Activated naive CD4-positive, alpha-beta T cell treated with anti-CD3 and anti-CD28 coated beads, Interleukin-2, amount 50 U/mL, for 72 hours (primary cell): ENCODE data around the gene ACKR4. TPM values are rescaled to one million over a fixed set of nuclear protein-coding genes. Genes with fewer than 3 reads are reported as not detected.
"Not testable (repeated sequence)": the region's sequence is repeated elsewhere in the genome, so short reads cannot be mapped to it uniquely, and the experiment has no call there.

Experiments used
- ATAC-seq, 2 donors: fragments of 150-1000 bp; cut with Tn5 transposase; 2 replicates each; pipeline ENCODE4 v1.10.0; 2021; ENCODE audit warnings: mild to moderate bottlenecking in 2 of 2, moderate library complexity in 2 of 2
- DNase-seq, 2 donors: peaks; one replicate each; pipeline ENCODE4 v3.0.0; 2021 to 2022; ENCODE audit warnings: low spot score in 2 of 2
- H3K27ac Mint-ChIP-seq, 2 donors: one replicate each; pipeline ENCODE4 v1.8.0; 2022; ENCODE audit warnings: mild to moderate bottlenecking in 2 of 2, mixed read lengths in 2 of 2
- H3K36me3 Mint-ChIP-seq, 2 donors: one replicate each; pipeline ENCODE4 v1.8.0; 2022; ENCODE audit warnings: mixed read lengths in 2 of 2
- H3K9me3 Mint-ChIP-seq, 2 donors: one replicate each; pipeline ENCODE4 v1.8.0; 2022; ENCODE audit warnings: mixed read lengths in 2 of 2
- total RNA-seq, 2 donors: library from RNA; stranded (reverse); gene quantifications; one replicate each; pipeline ENCODE4 v1.2.3, GENCODE V29; 2022

ACKR4 gene
- total RNA-seq, result 1 to 10 TPM in 1 of 2 donors, under 1 TPM in 1; 0.51 to 1.2 TPM

DNA sequence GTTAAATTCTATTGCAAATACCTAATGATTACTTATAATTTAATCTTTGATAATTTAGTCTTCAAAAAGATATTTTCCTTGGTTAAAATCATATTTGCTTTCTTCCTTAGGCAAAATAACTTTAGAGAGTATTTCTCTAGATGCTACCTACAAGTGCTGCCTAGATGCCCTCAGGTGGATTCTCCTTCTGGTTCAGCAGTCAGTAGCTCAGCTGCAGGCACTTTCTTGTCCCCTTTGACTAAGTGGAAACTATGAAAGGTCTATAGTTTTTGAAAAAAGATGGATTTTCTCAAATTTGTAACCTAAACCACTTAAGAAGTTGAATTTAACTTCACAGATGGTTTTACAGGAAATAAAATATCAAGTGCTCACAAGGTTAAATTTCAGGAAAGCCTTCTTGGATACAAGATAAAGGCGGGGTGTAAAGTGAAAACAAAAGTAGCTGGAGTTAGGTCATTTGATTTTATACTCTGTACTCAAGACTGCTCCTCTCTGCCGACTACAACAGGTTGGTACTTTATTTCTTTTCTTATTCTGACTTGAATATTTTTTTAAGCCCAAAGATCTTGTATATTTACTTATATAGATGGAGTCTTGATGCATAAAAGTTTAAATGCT lies at the start of gene ACKR4:
ACKR4 (plus strand) TSS at position 455 of the 618 bp plus-strand sequence. CDS start 3,128 bp downstream, outside the sequence.
- peak in 1 of 2 donors; percentile 40 for ATAC-seq
- DNase-seq, result no peak
- Mint-ChIP-seq H3K9me3 (no peaks in the 10 kb centered on the region), H3K27ac (no peak within 1 kb of the TSS), H3K36me3 (peaks cover 13 to 17% of the 10 kb centered on the region in 2 donors)

DNA sequence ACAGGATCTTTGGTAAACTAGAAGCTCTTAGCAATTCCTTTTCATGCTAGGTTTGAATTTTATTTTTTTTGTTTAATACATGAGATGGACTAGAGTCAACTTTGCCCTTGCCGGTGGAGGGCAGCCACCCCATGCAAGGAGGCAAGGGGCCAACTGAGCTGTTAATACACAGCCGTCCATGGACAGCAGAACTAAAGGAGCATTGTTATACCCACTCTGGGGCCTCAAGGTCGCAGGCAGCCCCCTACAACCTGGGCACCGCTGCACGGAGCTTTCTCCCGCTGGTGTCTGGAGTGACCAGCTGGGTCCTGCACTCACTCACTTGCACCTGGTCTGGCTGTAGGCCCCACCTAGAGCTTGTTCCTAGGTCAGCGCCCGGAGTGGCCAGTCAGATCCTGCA lies 47.9 kb upstream of the ACKR4 start:
- peak; percentile 0 to 3 for ATAC-seq
- Mint-ChIP-seq H3K27ac (peak overlapping the region in 1 of 2 donors; percentile 89), H3K9me3 (peaks cover 7 to 9% of the 10 kb centered on the region in 2 donors), H3K36me3 (peaks cover 9 to 16% of the 10 kb centered on the region in 2 donors)
- DNase-seq, result no peak

DNA sequence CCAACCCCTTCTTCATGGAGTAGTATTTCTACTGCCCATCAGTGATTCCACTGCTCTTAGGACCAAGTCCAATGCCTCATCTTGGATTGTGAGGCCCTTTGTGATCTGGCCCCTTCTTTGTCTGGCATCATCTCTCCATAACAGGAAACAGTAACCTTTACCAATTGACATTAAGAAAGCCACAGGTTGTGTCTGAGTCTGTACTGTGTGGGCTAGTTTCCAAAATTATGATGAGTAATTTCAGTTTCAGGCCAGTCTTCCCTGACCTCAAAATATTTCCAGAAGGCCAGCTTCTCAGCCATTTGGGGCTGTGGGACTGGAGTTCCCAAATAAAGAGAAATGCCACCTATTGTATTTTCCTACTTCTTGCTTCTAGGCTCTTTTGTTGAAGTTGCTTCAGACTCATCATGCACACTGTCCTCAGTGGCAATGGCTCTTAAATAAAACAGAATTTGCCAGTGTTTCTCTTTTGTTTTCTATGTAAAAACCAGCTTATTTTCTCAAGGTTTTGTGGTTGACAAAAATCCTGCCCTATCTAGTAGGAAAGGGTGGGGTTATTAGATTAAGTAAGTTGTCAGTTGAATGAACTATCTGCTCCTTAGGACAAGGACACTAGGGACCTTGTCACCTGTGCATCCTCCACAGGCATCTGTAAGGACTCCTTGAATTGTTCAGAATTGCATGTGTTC lies 47.0 kb upstream of the ACKR4 start:
- DNase-seq, result no peak
- H3K36me3 Mint-ChIP-seq, result peaks cover 9 to 10% of the 10 kb centered on the region in 2 donors

DNA sequence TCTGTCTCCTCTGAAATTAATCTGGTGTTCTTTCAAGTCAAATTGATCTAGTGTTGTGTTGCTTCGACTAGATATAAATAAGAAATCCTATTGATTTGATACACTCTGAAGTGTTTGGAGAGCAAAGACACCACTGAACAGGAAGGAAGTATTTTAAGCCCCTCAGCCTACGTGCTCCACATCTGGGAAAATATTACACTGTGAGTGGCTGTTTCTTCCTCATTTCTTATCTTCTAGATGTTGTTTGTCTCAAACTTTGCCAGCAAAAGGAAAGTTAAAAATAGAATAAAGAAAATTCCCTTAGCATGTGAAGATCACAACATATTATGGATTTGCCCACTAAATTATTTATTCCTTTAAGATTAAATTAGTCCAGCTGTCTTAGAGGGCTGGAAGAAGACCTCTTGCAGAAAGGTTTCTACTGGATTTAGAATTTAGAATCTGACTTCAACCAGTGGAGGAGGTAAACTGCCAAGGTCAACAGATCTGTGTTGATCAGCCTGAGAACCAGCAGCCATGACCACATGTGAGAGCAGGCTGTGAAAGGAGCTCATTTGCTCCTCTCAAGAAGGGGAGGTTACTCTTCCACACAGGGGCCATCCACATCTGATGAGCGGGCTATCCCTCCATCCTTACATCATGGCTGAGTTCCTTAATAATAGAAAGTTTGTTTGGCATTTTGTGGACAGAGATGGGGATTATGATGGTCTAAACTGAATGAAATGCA lies 46.3 kb upstream of the ACKR4 start:
- H3K27ac Mint-ChIP-seq, result peak overlapping the region; percentile 68 to 89
- H3K36me3 Mint-ChIP-seq, result peaks cover 9 to 10% of the 10 kb centered on the region in 2 donors
- ATAC-seq, result no peak
- H3K9me3 Mint-ChIP-seq, result peaks cover 5 to 7% of the 10 kb centered on the region in 2 donors
- DNase-seq, result no peak

More for the DNA sequence above, 47.0 kb upstream of the ACKR4 start:
- peak; percentile 84 to 96 for ATAC-seq
- H3K27ac Mint-ChIP-seq, result peak overlapping the region; percentile 15 to 89
- H3K9me3 Mint-ChIP-seq, result peaks cover 7 to 9% of the 10 kb centered on the region in 2 donors

DNA sequence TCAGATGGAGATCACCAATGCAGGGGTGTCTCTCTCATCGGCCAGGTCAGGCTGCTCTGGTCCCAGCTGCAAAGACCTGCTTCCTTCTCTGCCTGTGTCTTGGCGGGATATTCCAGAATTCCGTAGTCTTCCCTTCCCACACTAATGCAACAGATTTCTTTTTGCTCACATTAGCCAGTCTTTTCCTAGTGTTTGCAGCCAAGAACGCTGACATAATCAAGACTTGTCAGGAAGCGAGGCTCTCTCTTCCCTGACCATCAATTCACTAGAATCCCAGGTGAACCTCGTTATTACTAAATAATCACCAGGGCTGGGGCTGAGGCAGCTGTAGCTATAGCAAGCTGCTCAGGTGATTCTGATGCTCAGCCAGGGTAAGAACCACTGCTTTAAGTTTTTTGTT lies 43.2 kb upstream of the ACKR4 start:
- no peak for ATAC-seq
- H3K36me3 Mint-ChIP-seq, result peaks cover 5 to 6% of the 10 kb centered on the region in 2 donors
- DNase-seq, result no peak
- H3K27ac Mint-ChIP-seq, result no peak overlapping the region
- H3K9me3 Mint-ChIP-seq, result peaks cover 4 to 5% of the 10 kb centered on the region in 2 donors

DNA sequence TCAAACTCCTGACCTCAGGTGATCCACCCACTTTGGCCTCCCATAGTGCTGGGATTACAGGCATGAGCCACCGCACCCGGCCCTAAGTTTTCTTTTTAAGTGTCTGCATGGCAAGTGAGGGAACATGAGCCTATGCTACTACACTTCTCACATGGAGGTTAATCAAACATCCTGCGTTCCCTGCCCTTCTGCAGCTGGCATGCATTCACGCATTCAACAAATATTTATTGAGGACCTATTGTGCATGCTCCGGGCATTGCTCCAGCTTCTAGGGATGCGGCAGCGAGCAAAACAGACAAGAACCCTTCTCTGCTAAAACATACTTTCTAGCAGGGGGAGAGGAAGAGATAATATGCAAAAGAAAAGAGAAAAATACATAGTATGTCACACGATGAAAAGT lies 42.6 kb upstream of the ACKR4 start:
- Mint-ChIP-seq H3K27ac (no peak overlapping the region), H3K36me3 (peaks cover 5% of the 10 kb centered on the region in 2 donors), H3K9me3 (peaks cover 4% of the 10 kb centered on the region in 2 donors)
- no peak for ATAC-seq
- no peak for DNase-seq

DNA sequence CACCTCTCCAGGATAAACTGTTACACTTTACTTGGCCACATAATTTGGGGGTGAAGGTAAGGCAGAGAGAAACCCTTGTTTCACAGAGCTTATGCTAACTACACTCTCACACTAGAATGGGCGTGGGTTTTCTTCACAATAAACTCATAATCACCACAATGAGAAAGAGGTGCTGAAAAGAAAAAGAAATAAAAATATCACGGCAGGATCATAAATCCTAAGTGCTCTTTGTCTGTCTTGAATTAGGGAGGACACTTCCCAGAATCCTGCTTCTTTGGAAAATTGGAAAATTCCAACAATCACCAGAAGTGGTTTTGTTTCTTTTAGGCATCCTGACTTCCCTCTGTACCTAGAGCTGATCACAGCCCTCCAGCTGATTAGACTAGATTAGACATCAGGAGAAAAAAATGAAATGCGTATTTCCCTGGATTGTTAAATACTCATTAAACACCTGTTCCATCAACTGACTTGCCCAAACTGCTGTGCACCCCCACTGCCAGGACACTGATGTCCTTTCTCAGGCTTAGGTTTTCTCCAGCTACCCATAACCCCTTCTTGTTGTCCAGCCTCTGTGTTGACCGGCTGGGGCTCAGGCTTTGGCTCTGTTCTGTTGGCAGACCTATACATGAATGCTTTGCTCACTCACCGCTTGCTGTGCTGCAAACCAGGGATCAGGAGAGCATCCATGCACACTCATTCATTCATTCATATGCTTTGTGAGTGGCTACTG lies 41.6 kb upstream of the ACKR4 start:
- H3K36me3 Mint-ChIP-seq, result no peaks in the 10 kb centered on the region
- DNase-seq, result no peak
- ATAC-seq, result no peak
- peak overlapping the region in 1 of 2 donors; percentile 33 for H3K27ac Mint-ChIP-seq
- no peaks in the 10 kb centered on the region for H3K9me3 Mint-ChIP-seq

DNA sequence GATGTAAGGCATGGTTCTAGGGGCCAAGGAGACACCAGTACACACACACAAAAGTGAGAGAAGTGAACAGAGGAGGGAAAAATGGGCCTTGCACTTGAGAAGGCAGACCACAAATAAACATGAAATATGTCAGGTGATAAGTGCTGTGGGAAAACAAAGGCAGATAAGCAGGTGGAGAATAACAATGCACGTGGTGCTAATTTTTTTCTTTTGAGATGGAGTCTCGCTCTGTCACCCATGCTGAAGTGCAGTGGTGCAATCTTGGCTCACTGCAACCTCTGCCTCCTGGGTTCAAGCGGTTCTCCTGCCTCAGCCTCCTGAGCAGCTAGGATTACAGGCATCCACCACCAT lies 41.1 kb upstream of the ACKR4 start:
- DNase-seq, ATAC-seq, H3K27ac Mint-ChIP-seq, H3K9me3 Mint-ChIP-seq, H3K36me3 Mint-ChIP-seq: not testable (repeated sequence)

DNA sequence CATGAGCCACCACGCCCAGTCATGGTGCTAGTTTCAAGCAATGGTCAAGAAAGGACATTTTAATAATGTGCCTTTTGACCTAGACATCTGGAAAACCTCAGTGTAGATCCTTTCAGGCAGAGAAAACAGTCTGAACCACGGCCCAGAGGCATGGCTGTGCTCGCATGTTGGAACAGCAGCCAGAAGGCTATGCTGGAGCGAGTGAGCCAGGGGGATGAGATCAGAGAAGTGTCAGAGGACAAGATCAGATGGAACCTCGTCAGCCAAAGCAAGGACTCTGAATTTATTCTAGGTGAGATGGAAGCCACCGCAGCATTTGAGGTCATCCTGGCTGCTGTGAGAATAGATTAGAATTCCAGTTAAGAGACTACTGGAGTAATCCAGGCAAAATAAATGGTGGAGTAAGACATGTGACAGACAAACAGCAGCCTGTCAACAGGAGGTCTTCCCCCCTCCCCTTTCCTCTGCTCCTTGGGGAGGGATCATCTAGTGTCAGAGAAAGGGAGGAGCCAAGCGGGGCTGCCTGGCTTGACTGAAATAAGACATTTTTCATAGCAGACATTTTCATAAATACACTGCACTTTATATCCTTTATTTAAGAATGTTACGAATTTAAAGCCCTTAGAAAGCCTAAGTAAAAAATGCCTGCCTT lies 40.4 kb upstream of the ACKR4 start:
- Mint-ChIP-seq H3K9me3 (no peaks in the 10 kb centered on the region), H3K27ac (no peak overlapping the region), H3K36me3 (no peaks in the 10 kb centered on the region)
- DNase-seq, result no peak
- ATAC-seq, result no peak

DNA sequence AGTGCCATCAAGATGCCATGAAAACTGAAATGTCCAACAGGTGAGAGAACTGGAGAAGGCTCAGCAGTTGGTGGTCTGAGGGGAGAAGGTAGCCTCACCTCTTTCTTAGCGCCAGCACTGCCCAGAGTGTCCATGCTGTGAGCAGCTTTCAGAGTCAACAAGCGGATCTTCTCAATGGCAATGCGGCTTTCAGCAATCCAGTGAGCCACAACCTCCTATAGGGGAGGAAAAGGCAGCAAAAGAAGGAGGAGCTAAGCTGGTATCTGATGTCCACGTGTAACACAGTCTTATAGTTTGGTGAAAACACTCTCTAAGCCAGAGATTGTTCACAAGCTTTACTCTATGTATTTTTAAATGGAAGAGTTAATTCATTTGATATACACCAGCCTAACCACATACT lies 36.1 kb upstream of the ACKR4 start:
- Mint-ChIP-seq H3K36me3 (peaks cover 8 to 12% of the 10 kb centered on the region in 2 donors), H3K9me3 (peaks cover 0 to 4% of the 10 kb centered on the region in 2 donors), H3K27ac (no peak overlapping the region)
- DNase-seq, result no peak
- no peak for ATAC-seq

DNA sequence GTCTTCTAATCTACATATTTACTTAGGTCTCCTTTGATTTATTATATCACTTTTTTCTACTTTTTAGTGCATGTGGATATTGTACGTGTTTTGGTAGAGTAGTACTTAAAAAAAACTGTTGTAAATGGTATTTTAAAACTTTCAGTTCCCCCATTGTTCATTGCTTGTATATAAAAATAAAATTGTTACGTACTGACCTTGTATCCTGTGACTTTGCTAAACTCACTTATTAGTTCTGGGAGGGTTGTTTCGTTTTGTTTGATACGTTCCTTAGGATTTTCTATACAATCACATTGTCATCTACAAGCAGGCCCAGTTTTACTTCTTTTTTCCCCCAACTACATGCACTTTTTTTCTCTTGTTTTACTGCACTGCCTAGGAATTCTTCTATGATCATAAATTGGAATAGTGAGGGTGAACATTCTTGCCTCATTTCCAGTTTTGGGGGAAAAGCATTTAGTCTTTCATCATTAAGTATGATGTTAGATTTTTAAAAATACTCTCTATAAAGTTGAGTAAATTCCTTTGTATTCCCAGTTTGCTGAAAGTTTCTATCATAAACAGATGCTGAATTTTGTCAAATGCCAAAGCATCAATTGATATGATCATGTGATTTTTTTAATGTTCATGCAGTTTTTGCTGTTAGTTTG lies 33.5 kb upstream of the ACKR4 start:
- no peak for DNase-seq
- no peak for ATAC-seq
- Mint-ChIP-seq H3K36me3 (peaks cover 8 to 12% of the 10 kb centered on the region in 2 donors), H3K27ac (no peak overlapping the region), H3K9me3 (peaks cover 0 to 4% of the 10 kb centered on the region in 2 donors)

DNA sequence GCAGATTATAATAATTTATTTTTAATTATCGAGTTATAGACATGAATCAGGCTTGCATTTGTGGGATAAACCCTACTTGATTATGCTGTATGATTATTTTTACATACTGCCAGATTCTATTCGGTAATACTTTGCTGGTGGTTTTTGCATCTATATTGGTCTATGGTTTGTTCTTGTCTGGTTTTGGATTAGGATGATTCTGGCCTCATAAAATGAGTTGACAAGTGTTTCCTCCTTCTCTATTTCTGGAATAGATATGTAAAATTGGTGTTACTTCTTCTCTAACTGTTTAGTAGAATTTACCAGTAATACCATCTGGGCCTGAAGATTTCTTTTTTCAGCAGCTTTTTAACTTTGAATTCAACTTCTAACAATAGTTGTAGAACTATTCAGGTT lies 33.0 kb upstream of the ACKR4 start:
- DNase-seq (no peak), ATAC-seq (no peak)
- peaks cover 8 to 12% of the 10 kb centered on the region in 2 donors for H3K36me3 Mint-ChIP-seq
- peaks cover 0 to 4% of the 10 kb centered on the region in 2 donors for H3K9me3 Mint-ChIP-seq
- H3K27ac Mint-ChIP-seq, result no peak overlapping the region

DNA sequence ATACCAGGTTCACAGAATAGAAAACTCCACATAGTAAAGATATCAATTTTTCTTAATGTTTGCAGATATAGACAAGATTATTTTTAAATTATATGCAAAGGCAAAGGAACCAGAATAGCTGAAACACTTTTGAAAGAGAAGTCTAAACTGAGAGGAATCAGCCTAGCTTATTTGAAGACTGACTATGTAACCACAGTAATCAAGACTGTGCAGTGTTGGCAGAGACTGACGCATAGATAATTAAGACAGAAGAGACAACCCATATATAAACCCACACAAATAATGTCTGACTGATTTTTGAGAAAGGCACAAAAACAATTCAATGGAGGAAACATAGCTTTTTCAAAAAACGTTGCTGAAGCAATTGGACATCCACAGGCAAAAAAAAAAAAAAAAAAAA lies 28.6 kb upstream of the ACKR4 start:
- DNase-seq, result no peak
- peaks cover 12 to 16% of the 10 kb centered on the region in 2 donors for H3K36me3 Mint-ChIP-seq
- H3K9me3 Mint-ChIP-seq, result no peaks in the 10 kb centered on the region
- no peak for ATAC-seq
- peak overlapping the region in 1 of 2 donors; percentile 82 for H3K27ac Mint-ChIP-seq

DNA sequence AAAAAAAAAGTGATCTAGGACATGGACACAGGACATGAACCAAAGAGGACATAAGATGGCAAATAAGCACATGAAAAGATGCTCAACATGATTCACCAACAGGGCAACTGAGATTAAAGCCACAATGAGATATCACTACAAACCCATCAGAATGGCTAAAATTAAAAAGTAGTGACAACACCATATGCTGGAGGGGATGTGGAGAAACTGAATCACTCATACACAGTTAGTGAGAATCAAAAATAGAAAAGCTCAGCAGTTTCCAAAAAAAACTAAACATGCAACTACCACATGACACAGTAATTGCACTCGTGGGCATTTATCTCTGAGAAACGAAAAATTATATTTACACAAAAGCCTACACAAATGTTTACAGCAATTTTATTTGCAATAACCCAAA lies 27.9 kb upstream of the ACKR4 start:
- DNase-seq, result no peak
- peaks cover 12 to 20% of the 10 kb centered on the region in 2 donors for H3K36me3 Mint-ChIP-seq
- H3K27ac Mint-ChIP-seq, result peak overlapping the region in 1 of 2 donors; percentile 82
- H3K9me3 Mint-ChIP-seq, result no peaks in the 10 kb centered on the region
- ATAC-seq, result peak; percentile 79 to 84

DNA sequence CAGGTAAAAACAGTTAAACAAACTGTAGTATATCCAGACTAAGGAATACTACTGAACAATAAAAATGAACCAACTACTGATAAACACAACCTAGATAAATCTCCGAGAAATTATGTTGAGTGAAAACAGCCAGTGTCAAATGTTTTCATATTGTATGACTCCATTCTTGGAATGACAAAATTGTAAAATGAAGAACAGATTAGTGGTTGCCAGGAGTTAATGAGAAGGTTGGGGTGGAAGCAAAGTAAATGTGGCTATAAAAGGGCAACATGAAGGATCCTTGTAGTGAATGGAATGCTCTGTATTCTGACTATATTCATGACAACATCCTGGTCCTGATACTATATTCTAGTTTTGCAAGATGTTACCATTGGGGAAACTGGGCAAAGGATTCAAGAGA lies 27.5 kb upstream of the ACKR4 start:
- ATAC-seq, result peak; percentile 29 to 43
- Mint-ChIP-seq H3K36me3 (peaks cover 8 to 20% of the 10 kb centered on the region in 2 donors), H3K27ac (peak overlapping the region in 1 of 2 donors; percentile 82), H3K9me3 (no peaks in the 10 kb centered on the region)
- DNase-seq, result no peak

DNA sequence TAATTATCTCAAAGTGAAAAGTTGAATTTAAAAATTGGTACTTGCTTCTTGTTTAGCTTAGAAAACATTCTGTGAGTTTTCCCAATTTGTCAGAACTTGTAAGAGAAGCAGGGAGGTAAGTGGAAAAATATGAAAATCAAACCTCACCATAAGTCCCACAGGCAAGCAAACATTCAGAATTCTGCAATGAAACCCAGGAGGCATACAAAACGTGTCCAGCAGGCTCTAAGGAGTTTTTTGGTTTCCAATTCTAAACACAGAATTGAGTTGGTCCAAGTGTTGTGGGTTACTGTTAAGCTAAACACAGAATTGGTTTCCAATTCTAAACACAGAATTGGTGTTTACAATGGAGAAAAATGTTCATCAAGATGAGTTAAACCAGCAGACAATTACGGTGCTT lies 27.1 kb upstream of the ACKR4 start:
- Mint-ChIP-seq H3K9me3 (no peaks in the 10 kb centered on the region), H3K36me3 (peaks cover 5 to 20% of the 10 kb centered on the region in 2 donors), H3K27ac (no peak overlapping the region)
- DNase-seq (no peak), ATAC-seq (no peak)
